G401 (cell line): Measurements from ENCODE around the gene UBE2U. TPM values are rescaled to one million over a fixed set of nuclear protein-coding genes. Genes with fewer than 3 reads are reported as not detected.
"Not testable (repeated sequence)": the region's sequence is repeated elsewhere in the genome, so short reads cannot be mapped to it uniquely, and the experiment has no call there.

ENCODE experiments used
- DNase-seq: peaks from one replicate; pipeline ENCODE4 v3.0.0-alpha.2; 2015; ENCODE audit warnings: low spot score
- in situ Hi-C: cut with HindIII; loops from 2 replicates; pipeline ENCODE4 v1.10.0; 2016; ENCODE audit warnings: low sequenced_read_pairs, mixed read lengths
- total RNA-seq: library from RNA; depleted of rRNA; stranded (reverse); fragments of >200 nt; shearing (Covaris generic); gene quantifications from 2 replicates; pipeline ENCODE4 v1.2.3, GENCODE V29; 2014

Gene UBE2U
- total RNA-seq, 1 experiment from 2014 or later: not detected

- in situ Hi-C loops: no loop called here
Measured at GRCh38 chr1:64231153-64231552, 27.7 kb downstream of the UBE2U start.

DNA sequence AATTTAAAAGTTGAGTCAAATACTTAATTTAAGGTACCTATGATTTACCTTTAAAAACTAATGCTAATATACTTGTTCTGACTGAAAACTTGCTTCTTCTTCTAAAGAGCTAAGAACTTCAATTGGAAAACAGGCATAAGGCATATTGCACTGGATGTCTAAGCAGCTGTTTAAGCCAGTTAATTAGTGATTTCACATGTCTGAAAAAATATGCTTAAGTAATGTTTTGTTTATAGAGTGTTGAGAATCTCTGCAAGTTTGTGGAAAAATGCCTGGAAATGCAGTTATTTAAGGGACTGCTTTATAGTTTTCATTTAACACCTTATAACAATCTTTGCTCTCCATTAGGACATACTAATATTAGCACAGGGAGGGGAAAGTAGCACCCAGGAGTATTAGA is 28.2 kb downstream of the UBE2U start:
- in situ Hi-C loops: no loop called here
- no peak for DNase-seq

More at GRCh38 chr1:64231153-64231552, 27.7 kb downstream of the UBE2U start:
- DNase-seq: no peak

GRCh38 chr1:64234714-64235113 is 31.3 kb downstream of the UBE2U start:
- in situ Hi-C loops: no loop called here
- DNase-seq: no peak

- no peak for DNase-seq
- in situ Hi-C loops: no loop called here
Measured at GRCh38 chr1:64235181-64235580, 31.8 kb downstream of the UBE2U start.

GRCh38 chr1:64235910-64236309 is 32.5 kb downstream of the UBE2U start:
- in situ Hi-C loops: no loop called here

GRCh38 chr1:64236541-64236954 is 33.1 kb downstream of the UBE2U start:
- in situ Hi-C loops: no loop called here

More at GRCh38 chr1:64235910-64236309, 32.5 kb downstream of the UBE2U start:
- no peak for DNase-seq

DNA sequence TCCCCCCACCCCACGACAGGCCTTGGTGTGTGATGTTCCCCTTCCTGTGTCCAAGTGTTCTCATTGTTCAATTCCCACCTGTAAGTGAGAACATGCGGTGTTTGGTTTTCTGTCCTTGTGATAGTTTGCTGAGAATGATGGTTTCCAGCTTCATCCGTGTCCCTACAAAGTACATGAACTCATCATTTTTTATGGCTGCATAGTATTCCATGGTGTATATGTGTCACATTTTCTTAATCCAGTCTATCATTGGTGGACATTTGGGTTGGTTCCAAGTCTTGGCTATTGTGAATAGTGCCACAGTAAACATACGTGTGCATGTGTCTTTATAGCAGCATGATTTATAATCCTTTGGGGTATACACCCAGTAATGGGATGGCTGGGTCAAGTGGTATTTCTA is 36.1 kb downstream of the UBE2U start:
- in situ Hi-C loops, DNase-seq: not testable (repeated sequence)

More at GRCh38 chr1:64236541-64236954, 33.1 kb downstream of the UBE2U start:
- no peak for DNase-seq

DNA sequence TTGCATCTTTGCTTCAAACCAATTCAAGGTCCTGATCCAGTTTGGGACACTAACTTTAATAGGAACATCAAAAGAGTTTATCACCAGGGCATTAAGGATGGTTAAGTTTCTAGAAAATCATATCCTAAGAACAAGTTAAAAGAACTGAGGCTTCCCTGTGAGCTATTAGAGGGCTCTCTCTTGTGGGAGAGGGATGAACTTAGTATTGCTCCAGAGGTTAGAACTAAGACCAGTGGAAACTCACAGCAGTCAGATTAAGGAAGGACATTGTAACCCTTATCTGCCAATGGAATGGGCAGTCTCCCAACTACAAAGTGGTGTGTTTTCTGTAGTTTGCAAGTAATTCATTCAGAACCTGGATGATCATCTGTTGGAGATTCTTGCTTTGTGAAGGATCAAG is 36.8 kb downstream of the UBE2U start:
- in situ Hi-C loops: no loop called here

DNA sequence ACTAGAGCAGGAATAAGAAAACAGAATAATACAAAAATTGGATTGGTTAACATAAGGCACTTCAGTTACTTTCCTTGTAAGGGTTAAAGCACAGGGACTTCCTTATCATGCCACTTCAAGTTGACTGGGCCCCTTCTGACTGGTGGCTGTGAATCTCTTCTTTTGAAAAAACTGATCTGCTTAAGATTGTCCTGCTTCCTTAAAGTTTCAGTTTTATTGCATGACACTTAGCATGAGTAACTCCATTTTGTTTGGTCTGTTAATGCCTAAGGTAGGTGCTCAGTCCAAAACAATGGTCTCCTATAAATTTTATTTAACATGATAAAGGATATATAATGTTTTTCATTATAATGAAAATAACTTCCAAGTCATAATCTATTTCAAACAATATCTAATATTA is 37.6 kb downstream of the UBE2U start:
- no peak for DNase-seq
- in situ Hi-C loops: no loop called here

More for the DNA sequence above, 36.8 kb downstream of the UBE2U start:
- DNase-seq: no peak

GRCh38 chr1:64242895-64243756 is 39.7 kb downstream of the UBE2U start:
- in situ Hi-C loops: no loop called here
- DNase-seq: peak; percentile 62

- in situ Hi-C loops: no loop called here
- DNase-seq: no peak
Measured at GRCh38 chr1:64243757-64244080, 40.3 kb downstream of the UBE2U start.

DNA sequence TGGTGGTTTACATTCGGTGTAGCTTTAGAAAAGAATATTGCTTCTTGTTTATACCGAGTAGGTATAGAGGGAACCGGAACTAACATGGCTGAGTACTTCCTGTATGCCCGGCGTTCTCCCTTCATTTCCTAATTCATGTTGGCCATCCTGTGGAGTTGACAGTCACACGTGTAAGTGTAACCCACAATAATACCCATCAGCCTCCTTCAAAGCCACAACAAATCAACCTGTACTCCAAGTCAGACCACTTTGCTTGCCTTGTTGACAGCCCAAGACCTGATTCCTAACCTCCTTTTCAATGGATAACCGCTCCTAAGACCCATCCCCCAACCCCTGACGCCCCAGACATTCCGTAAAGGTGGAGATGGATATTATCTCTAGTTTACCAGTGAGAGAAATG is 42.1 kb downstream of the UBE2U start:
- in situ Hi-C loops: no loop called here

GRCh38 chr1:64246294-64246917 is 43.0 kb downstream of the UBE2U start:
- in situ Hi-C loops: no loop called here
- peak; percentile 63 for DNase-seq

More for the DNA sequence above, 42.1 kb downstream of the UBE2U start:
- DNase-seq: no peak

- in situ Hi-C loops: no loop called here
- no peak for DNase-seq
Measured at GRCh38 chr1:64248065-64248464, 44.6 kb downstream of the UBE2U start.

DNA sequence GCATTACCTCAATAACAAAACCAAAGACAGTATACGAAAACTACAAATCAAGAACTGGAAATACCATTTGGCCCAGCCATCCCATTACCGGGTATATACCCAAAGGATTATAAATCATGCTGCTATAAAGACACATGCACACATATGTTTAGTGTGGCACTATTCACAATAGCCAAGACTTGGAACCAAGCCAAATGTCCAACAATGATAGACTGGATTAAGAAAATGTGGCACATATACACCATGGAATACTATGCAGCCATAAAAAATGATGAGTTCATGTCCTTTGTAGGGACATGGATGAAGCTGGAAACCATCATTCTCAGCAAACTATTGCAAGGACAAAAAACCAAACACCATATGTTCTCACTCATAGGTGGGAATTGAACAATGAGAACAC is 47.0 kb downstream of the UBE2U start:
- DNase-seq, in situ Hi-C loops: not testable (repeated sequence)

GRCh38 chr1:64251971-64252370 is 48.5 kb downstream of the UBE2U start:
- DNase-seq: no peak
- in situ Hi-C loops: no loop called here

GRCh38 chr1:64257233-64257632 is 53.8 kb downstream of the UBE2U start:
- DNase-seq, in situ Hi-C loops: not testable (repeated sequence)

GRCh38 chr1:64258444-64258843 is 55.0 kb downstream of the UBE2U start:
- in situ Hi-C loops, DNase-seq: not testable (repeated sequence)

- in situ Hi-C loops: no loop called here
- no peak for DNase-seq
Measured at GRCh38 chr1:64263335-64263734, 59.9 kb downstream of the UBE2U start.

DNA sequence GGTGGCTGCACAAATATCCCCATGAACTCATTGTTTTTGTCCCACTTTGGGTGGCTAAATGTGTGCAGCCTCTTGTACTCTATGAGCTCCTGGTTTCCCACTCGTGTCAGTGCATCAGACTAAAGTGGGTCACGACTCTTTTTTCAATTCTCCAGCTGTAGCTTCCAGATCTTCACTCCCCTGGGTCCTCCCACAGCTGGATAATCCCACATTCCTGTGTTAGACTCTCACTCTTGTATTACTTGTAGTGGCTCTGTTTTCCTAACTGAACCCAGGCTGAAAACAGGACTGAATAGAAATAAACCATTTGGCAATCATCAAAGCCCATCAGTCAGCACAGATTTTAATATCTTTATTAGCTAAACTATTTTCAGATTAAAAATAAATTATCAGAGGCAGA is 60.4 kb downstream of the UBE2U start:
- in situ Hi-C loops: no loop called here
- DNase-seq: no peak
